ENCODE measurements around the gene CYP2C19.
"Not testable (repeated sequence)": the region's sequence is repeated elsewhere in the genome, so short reads cannot be mapped to it uniquely, and the experiment has no call there.

The CYP2C19 gene

DNA sequence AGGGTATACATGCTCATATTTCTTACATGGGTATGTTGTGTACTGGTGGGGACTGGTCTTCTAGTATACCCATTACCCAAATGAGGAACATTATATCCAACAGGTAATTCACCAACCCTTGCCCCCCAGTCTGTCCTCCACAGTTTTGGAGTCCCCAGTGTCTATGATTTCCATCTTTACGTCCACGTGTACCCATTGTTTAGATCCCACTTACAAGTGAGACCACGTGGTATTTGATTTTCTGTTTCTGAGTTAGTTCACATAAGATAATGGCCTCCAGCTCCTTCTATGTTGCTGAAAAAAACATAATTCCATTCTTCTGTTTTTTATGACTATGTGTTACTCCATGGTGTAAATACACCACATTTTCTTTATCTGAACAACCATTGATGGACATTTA, 126.6 kb downstream of the CYP2C19 start:
- DNase-seq, result no peak

DNA sequence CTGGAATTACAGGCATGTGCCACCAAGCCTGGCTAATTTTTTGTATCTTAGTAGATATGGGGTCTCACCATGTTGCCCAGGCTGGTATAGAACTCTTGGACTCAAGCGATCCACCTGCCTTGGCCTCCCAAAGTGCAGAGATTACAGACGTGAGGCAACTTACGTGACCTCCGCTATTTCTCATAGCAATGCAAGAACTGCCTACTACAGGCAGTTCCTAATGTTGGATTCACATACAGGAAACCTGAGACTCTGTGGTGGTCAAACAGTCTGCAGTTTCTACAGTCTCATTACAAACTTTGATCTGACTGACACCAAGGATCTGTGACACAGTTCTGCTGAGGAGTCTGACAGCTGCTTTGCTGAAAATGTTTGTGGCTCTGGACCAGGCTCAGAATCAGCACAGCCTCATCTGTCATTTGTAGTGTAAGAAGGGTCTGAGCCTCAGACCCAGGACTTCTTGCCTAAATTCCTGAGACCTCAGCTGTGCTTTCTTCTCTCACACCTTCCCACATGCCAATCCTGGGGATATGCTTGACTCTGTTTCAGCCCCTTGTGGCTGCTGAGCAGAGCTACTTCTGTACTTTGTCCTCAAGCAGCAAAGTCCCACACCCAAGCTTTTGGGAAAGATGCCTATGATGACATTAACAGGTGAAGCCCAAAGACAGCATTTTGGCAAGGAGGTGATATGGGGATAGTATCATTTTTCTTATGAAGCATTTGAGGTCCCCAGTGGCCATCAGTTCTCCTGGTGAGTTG, 128.0 kb downstream of the CYP2C19 start:
- DNase-seq, result no peak

DNA sequence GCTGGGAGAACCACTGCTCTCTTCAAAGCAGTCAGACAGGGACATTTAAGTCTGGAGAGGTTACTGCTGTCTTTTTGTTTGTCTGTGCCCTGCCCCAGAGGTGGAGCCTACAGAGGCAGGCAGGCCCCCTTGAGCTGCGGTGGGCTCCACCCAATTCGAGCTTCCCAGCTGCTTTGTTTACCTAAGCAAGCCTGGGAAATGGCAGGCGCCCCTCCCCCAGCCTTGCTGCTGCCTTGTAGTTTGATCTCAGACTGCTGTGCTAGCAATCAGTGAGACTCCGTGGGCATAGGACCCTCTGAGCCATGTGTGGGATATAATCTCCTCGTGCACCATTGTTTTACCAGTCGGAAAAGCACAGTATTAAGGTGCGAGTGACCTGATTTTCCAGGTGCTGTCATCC, 135.9 kb downstream of the CYP2C19 start:
- DNase-seq, result not testable (repeated sequence)

DNA sequence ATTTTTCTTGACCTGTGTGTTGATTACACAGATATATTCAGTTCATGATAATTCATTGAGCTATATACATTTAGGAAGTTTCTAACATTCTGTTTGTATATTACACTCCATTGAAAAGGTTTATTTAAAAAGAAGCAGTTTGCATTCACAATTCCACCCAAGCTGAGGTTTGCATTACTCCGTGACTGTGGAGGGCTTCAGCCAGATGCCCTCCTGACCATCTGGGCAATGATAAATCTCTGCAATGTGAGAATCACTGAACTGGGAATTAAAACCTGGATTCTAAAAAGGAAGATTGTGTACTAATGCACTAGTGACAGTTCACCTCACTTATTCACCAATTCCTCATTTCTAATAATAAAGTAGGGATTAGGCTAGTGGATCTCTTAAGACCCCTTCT, 139.6 kb downstream of the CYP2C19 start:
- no peak for DNase-seq

DNA sequence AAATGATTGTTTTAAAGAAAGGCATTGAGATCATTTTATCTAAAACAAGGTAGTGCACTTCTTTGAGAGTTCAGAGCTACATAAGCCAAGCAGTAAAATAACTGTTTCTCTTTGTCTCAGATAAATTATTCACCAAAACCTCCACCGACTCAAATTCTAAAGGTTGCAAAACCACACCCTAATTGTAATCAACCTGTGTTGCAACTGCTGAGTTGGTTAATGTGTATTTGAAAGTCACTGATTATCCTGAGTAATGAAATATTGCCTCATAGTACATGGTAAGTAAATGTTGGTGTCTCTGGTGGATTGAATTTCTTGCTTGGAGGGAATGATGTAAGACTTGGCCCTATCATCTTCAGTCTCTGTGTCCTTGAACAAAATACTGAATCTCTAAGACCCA, 140.1 kb downstream of the CYP2C19 start:
- no peak for DNase-seq
